Stimulated activated CD8-positive, alpha-beta memory T cell treated with anti-CD3 and anti-CD28 coated beads, Interleukin-4, amount 100 ng/mL, for 48 hours (primary cell): Measurements from ENCODE around the gene MOXD1.
"Not testable (repeated sequence)": the region's sequence is repeated elsewhere in the genome, so short reads cannot be mapped to it uniquely, and the experiment has no call there.

Experiments used
- DNase-seq: peaks from one replicate; pipeline ENCODE4 v3.0.0-alpha.2; 2020

MOXD1 gene

DNA sequence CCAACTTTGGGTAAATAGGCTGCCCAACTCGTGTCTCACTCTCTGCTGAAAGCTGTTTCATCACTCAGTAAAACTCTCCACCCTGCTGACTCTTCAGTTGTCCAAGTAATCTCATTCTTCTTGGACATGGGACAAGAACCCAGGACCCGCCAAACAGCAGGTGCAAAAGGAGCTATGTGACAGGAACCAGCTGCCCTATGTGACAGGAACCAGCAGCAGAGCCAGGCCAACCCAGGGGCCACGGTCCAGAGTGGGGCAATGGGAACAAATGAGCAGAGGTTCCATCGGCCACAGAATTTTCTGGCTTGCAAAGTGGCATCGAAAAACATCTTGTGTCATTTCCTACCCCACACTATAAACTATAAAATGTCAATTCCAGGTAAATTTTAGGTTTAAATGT, 56.5 kb downstream of the MOXD1 start:
- DNase-seq: no peak

DNA sequence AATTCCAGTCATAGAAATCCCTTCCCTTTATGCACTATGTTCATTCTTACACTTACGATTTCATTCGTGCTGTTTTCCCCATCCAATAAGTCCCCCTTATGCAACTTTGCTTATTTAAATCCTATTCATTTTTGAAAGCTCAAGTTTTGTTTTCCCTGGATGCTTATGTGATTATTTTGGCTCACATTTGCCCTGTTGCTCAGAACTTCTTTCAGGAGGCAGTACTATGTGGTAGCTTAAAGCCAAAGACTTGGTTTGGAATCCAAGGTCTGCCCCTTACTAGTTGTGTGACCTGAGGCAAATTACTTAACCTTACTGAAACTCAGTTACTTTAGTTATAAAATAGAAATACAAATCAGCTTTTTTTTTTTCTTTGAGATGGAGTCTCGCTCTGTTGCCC, 59.6 kb downstream of the MOXD1 start:
- no peak for DNase-seq

DNA sequence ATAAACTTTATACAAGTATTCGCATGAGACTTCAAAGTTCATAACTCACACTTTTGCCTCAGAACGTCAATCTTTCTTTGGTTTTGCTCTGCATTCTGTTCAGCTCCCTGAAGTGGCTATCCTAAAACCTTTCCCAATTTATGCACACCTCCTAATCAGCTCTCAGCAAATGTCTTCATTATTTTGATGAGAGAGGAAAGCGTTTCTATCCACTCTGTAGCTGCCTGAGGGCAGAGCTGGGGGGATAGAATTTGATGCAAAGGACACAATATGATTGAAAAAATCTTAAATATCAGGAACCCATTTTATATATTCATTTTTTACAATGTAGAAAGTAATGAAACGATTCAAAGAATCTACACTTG, 66.8 kb downstream of the MOXD1 start:
- DNase-seq: no peak

DNA sequence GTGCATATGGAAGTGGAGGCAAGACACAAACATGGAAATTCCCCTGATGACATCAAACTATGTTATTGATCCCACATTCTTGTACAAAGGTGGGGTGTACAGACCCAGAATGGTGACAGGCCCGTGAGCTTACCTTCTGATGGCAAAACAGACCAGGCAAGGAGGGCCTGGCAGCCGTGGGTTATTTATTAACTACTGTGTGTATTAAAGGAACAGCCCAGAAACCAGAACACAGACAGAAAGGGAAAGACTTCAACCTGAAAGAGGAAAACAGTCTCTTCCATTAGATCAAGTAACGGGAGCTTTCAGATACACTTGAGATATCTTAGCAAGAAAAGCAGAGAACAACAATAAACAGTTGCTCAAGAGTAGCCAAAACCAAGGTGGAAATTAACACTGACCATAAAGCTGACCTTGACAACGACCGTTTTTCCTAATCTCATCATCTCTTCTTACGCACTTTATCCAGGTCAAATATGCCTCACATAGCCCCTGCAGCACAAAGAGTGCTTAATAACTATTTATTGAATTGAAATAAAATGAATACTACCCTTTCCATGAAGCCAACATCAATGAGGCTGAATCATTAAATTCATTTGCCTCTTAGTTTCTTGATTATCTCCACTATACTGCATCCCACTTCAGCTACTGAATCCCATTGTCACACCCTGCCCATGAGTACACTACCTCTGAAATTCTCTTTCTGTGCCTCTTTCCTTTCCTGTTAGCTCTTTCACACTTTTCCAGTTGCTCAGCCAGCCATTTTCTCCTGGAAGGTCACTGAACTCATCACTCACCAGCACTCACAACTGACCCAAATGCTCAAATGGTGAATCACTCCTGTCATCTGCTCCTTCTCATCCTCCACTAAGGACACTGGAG, 67.4 kb downstream of the MOXD1 start:
- no peak for DNase-seq

DNA sequence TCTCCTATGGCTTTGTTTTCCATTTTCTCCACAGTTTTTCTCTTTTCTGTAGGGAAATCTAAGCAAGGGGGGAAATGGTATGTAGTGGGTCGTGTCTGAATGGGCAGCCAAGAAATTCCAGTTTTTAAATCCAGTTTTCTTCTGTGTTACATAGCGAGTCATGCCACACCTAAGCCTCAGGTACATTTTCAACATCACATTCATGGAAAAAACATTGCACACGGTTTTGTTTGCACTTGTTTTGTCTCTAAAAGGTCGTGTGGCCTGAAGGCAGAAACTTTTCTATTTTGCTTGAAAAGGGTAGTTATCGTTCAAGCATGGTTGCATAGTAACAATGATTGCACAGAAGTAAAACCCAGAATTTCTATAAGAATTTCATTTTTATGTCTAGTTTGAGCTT, 70.5 kb downstream of the MOXD1 start:
- no peak for DNase-seq

DNA sequence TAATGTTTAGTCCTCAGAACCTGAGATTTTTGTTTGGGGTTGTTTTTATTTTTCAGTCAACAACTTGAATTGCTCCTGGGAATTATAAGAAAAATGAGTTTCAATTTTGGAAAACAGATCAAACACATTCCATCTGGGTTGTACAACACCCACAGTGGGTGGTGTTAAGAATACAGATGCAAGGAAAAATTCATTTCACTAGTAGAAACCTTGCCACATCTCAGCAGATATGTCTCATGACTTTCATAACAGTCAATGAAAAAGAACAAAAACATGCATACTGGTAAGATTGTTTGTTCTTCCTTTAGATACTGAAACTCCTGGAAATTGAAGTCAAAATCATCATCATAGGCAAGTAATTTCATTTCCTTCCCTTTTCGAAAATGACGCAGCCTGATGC, 78.9 kb downstream of the MOXD1 start:
- no peak for DNase-seq

DNA sequence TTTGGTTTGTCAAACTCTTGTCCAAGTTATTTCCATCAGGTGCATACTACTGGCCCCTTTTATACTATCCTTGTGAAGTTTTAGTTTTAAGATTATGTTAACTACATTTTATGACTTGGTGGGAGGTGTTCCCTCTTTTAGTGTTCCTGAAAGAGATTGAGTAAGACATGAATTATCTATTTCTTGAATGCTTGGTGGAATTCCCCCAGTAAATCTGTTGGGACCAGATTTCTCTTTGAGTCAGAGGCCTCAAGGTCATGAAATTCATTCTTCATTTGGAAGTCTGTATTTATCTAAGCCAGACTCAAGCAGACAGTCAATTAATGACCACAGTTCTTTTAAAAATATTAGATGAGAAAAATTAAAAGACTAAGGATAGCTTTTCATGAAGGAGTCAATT, 81.3 kb downstream of the MOXD1 start:
- DNase-seq: no peak

DNA sequence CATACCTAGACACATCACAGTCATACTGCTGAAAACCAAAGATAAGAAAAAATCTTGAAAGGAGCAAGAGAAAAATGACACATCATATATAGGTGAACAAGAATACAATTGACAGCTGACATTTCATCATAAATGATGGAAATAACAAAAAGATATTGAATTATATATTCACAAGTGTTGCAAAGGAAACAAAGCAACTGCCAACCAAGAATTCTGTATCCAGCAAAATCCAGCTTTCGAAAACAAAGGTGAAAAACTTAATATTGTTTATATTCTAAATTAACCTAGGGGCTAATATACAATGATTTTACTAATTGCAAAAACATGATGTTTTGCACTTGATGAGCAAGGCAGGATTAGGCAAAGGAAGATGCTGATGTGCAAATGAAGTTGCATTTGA, 84.3 kb downstream of the MOXD1 start:
- DNase-seq: no peak

DNA sequence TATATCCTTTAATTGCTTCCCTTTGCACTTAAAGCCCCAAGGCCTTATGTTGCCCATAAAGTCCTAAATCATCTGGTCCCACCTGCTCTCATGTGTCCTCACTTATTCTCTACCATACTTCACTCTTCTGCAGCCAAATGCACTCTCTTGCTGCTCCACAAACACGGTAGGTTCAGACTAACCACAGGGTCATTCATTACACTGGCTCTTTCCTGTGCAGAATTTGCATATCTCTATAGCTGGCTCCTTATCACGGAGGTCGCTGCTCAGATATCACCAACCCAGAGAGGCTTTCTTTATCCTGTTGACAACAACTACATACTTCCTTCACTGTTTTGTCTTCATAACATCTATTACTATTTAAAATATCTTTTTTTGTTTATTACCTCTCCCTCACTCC, 86.8 kb downstream of the MOXD1 start:
- DNase-seq: no peak

DNA sequence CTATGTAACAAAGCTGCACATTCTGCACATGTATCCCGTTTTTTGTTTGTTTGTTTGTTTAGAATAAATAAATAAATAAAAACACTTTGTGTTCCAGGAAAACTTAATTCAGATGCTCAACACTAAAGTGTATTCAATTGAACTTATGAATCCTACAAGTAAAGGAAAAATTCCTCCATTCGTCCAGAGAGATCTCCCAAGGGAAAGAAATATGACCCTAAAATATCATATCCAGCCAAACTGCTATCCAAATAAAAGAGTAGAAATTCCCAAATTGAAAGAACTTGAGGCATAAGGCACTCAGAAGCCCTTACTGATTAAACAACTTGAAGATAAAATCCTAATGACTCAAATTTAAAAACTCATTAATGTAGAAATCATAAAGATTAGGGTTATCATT, 90.4 kb downstream of the MOXD1 start:
- no peak for DNase-seq

DNA sequence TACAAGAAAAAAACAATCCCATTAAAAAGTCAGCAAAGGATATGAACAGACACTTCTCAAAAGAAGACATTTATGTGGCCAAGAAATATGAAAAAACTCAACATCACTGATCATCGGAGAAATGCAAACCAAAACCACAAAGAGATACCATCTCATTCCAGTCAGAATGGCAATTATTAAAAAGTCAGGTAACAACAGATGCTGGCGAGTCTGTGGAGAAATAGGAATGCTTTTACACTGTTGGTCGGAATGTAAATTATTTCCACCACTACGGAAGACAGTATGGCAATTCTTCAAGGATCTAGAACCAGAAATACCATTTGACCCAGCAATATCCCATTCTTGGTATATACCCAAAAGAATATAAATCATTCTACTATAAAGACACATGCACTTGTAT, 91.1 kb downstream of the MOXD1 start:
- not testable (repeated sequence) for DNase-seq

DNA sequence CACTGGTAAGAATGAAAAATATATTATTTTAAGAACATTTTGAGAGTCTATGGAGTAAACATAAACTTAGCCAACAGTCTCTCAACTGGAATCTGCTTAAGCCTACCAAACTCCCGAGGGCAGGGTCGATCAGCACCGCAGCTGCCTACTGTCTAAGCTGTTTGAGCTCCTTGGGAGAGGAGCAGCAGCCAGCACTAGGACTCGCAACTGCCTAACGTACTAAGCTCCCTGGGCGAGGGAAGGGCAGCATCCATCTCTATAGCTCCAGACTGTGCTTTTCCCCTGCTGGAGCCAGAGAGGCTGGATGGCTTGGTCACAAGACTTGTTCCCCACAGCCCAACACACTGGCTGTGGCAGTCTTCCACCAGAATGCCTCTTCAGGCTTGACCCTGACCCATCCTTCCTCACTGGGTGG, 96.4 kb downstream of the MOXD1 start:
- no peak for DNase-seq

DNA sequence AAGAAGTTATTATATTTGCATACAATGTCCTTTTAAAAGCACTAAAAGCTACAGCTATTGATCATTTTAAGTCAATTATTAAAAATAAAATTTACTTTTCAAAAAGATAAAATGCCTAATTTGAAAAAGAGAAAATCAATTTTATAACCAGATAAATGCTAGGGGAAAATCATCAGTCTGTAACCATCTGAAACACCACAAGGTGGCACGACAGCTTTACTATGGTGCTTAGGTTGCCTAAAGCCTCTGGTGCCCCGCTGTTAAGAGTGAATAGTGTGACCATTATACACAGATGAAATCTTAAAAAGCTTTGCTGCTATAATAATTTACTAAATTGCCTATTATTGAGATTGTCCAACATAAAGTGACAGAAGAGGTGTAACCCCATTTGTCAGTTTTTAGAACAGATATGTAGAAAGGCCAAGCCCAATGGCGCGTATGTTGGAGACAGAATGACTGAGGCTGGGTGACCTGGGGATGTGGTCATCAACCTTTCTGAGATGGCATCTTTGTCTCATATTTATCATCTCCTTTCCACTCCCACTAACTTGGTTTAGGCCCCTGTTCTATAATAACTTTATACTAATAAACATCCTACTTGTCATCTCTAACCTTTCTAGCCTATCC, 100.8 kb downstream of the MOXD1 start:
- DNase-seq: no peak

DNA sequence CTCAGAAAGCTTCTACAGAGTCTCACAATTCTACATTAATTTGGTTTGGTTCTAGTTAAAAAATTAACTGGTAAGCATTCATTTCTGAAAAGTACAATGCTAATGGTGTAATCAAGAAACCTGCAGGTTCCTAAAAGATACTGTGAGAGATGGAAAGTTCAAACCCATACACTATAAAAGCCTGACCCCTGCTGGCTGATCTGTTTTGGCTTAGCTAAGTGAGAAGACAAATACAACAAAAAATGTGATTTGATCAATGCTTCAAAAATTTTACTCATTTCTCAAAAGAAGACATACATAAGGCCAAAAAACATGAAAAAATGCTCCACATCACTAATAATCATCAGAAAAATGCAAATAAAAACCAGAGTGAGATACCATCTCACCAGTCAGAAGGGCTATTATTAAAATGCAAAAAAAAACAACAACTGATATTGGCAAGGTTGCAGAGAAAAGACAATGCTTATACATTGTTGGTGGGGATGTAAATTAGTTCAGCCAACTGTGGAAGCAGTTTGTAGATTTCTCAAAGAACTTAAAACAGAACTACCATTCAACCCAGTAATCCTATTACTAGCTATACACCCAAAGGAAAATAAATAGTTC, 102.8 kb downstream of the MOXD1 start:
- peak; percentile 56 for DNase-seq

DNA sequence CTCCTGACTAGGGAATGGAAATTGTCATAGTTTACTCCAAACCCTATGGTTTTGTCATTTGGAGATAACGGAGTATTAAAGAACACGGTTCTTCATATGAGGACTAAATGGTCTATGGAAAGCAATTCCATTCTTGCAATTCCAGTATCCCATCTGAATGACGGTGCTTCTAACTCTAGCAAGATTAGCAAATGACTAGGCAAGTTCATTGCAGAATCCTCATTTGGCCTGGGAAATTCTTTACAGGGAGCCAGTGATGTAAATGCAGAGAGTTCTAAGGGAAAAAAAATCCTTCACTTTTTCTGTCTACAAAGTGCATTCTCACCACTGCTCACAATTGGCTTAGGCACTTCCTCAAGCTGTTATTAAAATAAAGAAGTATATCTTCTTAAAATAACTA, 111.5 kb downstream of the MOXD1 start:
- DNase-seq: no peak

DNA sequence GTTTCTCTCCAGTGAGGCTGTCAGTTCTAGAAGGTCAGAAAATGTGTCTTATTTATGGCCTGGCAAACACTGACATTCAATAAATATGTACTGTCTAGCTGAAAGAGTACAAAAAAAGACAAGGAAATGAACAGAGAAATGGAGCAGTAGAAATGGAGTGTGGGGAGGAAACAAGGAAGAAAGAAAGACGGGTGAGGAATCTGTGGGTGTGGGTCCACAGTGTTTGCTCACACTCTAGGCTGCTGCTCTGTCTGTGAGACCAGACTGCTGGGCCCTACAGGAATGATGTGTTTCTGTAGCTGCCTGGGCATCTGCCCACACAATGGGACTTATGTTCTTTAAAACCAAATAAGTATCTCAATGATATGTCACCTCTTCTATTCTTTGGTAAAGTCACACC, 114.2 kb downstream of the MOXD1 start:
- no peak for DNase-seq

DNA sequence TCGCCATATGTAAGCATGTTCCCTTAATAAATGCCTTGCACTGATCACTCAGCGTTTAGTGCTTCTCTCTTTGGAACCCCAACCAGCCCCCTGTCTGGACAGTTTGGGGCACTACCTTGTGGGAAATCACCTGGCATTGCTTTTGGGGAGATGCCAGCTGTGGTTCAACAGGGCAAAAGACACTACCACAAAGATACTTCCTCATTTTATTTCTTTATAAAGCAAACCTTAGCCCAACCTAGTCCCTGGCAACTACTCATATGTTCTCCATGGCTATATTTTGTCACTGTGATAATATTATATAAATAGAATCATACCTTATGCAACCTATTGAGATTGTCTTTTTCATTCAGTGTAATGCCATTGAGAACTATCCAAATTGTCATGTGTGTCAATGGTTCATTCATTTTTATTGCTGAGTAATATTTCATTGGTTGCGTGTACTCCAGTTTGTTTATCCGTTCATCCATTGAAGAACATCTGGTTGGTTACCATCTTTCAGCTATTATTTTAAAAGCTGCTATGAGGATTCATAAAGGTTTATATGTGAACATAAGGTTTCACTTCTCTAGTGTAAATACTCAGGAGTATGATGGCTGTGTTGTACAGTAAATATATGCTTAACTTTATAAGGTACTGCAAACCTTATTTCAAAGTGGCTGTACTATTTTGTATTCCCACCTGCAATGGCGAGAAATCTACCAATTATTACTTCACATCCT, 114.8 kb downstream of the MOXD1 start:
- DNase-seq: no peak

DNA sequence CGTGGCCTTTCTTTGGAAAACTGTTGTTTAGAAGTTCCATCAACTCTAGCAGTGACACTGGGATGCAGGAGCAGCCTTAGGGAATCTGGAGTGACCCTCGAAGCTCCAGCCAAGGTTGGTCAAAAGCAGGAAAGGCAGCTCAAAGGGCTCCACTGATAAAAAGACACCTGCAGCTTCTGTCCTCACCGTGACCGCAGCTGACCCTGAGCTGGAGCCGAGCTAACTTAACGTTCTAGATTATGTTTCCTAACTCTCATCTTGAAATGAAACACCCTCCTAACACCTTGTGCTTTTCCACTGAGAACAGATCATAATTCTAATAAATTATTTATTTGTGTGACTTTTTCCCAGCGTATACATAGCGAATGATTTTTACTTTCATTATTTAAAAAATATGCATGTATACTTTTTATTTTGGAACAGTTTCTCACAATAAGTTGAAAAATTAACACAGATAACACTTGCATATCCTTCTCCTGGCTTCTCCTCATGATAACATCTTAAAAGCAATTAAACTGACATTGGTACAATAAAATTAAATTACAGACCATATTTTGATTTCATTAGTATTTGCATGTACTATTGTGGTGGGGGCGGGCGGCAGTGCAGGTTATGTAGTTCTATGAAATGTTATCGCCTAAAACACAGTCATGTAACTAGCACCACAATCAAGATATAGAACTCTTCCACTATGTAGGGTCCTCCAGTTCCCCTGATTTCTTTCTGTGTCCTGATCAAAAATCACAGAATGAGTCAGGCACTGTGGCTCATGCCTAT, 116.1 kb downstream of the MOXD1 start:
- DNase-seq: no peak

DNA sequence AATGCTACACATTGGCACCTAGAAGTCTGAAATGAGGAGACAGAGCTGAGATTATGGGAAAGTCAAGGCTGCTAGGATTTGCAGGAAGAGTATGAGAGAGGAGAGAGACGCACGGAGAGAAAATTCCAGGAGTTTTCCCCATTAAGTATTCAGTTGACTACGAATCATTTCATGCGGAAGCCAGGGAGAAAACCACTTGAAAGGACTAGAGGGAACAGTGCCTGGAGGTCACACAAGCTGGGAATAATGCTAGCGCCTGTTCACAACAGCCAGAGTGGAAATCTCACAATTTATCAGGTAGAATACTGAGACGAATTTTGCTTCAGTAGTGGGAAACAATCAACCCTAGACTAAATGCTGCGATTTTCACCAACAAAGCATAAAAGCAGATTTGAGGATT, 118.6 kb downstream of the MOXD1 start:
- no peak for DNase-seq

DNA sequence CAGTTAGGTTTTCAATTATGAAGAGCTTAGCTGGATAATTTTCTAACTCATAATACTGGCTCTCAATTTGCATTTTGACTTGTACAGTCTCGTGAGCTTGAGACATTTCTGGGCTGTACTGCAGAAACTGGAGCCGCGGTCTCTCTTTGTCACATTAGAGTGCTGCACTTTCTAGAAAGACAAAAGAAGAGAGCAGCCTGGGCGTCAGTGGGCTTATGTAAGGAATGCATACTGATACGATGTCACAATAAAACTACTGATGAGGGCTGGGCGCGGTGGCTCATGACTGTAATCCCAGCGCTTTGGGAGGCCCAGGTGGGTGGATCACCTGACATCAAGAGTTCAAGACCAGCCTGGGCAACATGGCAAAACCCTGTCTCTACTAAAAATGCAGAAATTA, 120.8 kb downstream of the MOXD1 start:
- no peak for DNase-seq

DNA sequence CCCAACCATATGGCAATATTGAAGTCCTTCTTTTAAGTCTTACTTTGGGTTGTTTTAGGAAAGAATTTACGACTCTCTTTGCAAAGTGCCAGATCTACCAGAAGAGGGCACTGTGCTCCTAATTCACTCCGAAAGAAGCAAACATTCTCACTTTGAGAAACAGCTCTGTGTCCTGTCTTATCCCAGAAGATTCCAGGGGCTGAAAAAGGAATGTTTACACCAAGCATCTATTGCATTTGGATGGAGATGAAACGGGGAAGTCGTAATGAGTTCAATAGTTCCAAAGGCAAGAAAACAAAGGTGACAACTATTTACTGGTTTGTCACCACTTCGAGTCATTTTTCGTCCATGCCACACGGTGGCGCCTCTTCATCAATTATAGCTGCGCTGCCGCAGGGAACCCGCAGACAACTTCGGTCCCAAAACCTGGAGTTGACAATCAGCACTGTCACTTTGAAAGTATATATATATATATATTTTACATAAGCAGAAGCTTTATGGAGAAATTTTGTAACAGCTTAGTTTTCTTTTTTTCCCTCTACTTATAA, 121.6 kb downstream of the MOXD1 start:
- peak; percentile 80 for DNase-seq
